GM19239 (cell line): ENCODE results near the gene DSTN.

ENCODE experiments used
- DNase-seq: peaks from one replicate; pipeline ENCODE4 v3.0.0; 2011; ENCODE audit warnings: low spot score; ENCODE audit not compliant: insufficient read length
- FAIRE-seq: peaks from 2 replicates; lab custom pipeline; 2011; peaks lifted over from hg19 to GRCh38; lab: Jason Lieb, UNC

The DSTN gene

GRCh38 chr20:17620371-17621228 is 50.7 kb downstream of the DSTN start:
- FAIRE-seq (no peak), DNase-seq (no peak)

GRCh38 chr20:17621229-17621968 is 51.5 kb downstream of the DSTN start:
- FAIRE-seq (no peak), DNase-seq (no peak)

GRCh38 chr20:17622086-17622850 is 52.4 kb downstream of the DSTN start:
- FAIRE-seq = no peak
- no peak for DNase-seq

GRCh38 chr20:17622851-17623508 is 53.1 kb downstream of the DSTN start:
- DNase-seq (no peak), FAIRE-seq (no peak)

- DNase-seq = no peak
Observed at GRCh38 chr20:17624070-17624469, 54.2 kb downstream of the DSTN start.

GRCh38 chr20:17624551-17625245 is 54.8 kb downstream of the DSTN start:
- DNase-seq (no peak), FAIRE-seq (no peak)

More at GRCh38 chr20:17624070-17624469, 54.2 kb downstream of the DSTN start:
- FAIRE-seq = no peak

- DNase-seq (no peak), FAIRE-seq (no peak)
Observed at GRCh38 chr20:17625246-17626051, 55.6 kb downstream of the DSTN start.

GRCh38 chr20:17626217-17627007 is 56.5 kb downstream of the DSTN start:
- no peak for DNase-seq
- FAIRE-seq = no peak

GRCh38 chr20:17627101-17627955 is 57.5 kb downstream of the DSTN start:
- no peak for FAIRE-seq
- no peak for DNase-seq

- DNase-seq (no peak), FAIRE-seq (no peak)
Observed at GRCh38 chr20:17628101-17628841, 58.4 kb downstream of the DSTN start.

GRCh38 chr20:17629025-17629424 is 59.1 kb downstream of the DSTN start:
- DNase-seq (no peak), FAIRE-seq (no peak)

- FAIRE-seq = no peak
- no peak for DNase-seq
Observed at GRCh38 chr20:17629678-17630089, 59.8 kb downstream of the DSTN start.

- FAIRE-seq (no peak), DNase-seq (no peak)
Observed at GRCh38 chr20:17630151-17630805, 60.4 kb downstream of the DSTN start.

GRCh38 chr20:17630806-17631195 is 60.9 kb downstream of the DSTN start:
- FAIRE-seq (no peak), DNase-seq (no peak)

GRCh38 chr20:17631576-17632319 is 61.9 kb downstream of the DSTN start:
- FAIRE-seq (no peak), DNase-seq (no peak)
